Aorta (tissue), 5 donors: ENCODE measurements around the gene FBXL22. TPM values are rescaled to one million over a fixed set of nuclear protein-coding genes. Genes with fewer than 3 reads are reported as not detected.
A peak's percentile ranks its signal among the peaks of the same experiment; 100 is the strongest.

Experiments used
- ATAC-seq: fragments of 200-7000 bp; cut with Tn5 transposase; one replicate; pipeline ENCODE4 v1.9.1; 2022; ENCODE audit warnings: moderate library complexity; ENCODE audit not compliant: low FRiP score
- DNase-seq, 2 donors: peaks; one replicate each; pipeline ENCODE4 v3.0.0-alpha.2; 2020
- H3K27ac ChIP-seq, 2 donors: one replicate each; pipeline ENCODE4 v1.5.1; 2013; ENCODE audit warnings: low read length in 2 of 2, mild to moderate bottlenecking in 2 of 2, moderate library complexity in 2 of 2, control low read depth in 1 of 2, inconsistent platforms in 1 of 2, low read depth in 1 of 2
- H3K27me3 ChIP-seq, 2 donors: one replicate each; pipeline ENCODE4 v1.6.1; 2013; ENCODE audit warnings: control low read depth in 1 of 2, low read length in 1 of 2, mild to moderate bottlenecking in 1 of 2, moderate library complexity in 1 of 2; ENCODE audit not compliant: insufficient read depth in 2 of 2, control insufficient read depth in 1 of 2
- H3K36me3 ChIP-seq, 2 donors: one replicate each; pipeline ENCODE4 v1.6.1; 2013; ENCODE audit warnings: control low read depth in 1 of 2, low read length in 1 of 2, mild to moderate bottlenecking in 1 of 2; ENCODE audit not compliant: insufficient read depth in 2 of 2, control insufficient read depth in 1 of 2
- H3K4me1 ChIP-seq, 2 donors: one replicate each; pipeline ENCODE4 v1.6.1; 2013; ENCODE audit warnings: low read length in 2 of 2, control low read depth in 1 of 2, mild to moderate bottlenecking in 1 of 2, moderate library complexity in 1 of 2; ENCODE audit not compliant: insufficient read depth in 2 of 2, control insufficient read depth in 1 of 2
- H3K4me3 ChIP-seq, 2 donors: one replicate each; pipeline ENCODE4 v1.5.1; 2013; ENCODE audit warnings: low read length in 2 of 2, control low read depth in 1 of 2, mild to moderate bottlenecking in 1 of 2
- H3K9me3 ChIP-seq: one replicate; pipeline ENCODE4 v1.6.1; 2013; ENCODE audit warnings: mild to moderate bottlenecking, low read length; ENCODE audit not compliant: control insufficient read depth
- WGBS, 2 donors: extraction: QIAGEN DNeasy Blood & Tissue Kit; methylation state at CpG; one replicate each; pipeline ENCODE4 v1.1.7; 2013; 5-methylcytosine and 5-hydroxymethylcytosine counted together
- intact Hi-C, 2 donors: fragments of 100-400 bp; cut with DNase I; formaldehyde crosslinking; loops; one replicate each; pipeline versions ENCODE4 v1.14.2 to v1.15.0; 2022
- polyA plus RNA-seq, 2 donors: library from polyadenylated mRNA; stranded (reverse); fragments of 200-250 nt; gene quantifications; one replicate each; pipeline ENCODE4 v1.2.3, GENCODE V29; 2013
- total RNA-seq, 2 donors: library from RNA; stranded (reverse); fragmentation: NEBNext Ultra II Directional; extraction: Animal tissue kit (Norgen Biotek cat#: 25700); gene quantifications; one replicate each; pipeline ENCODE4 v1.2.1, GENCODE V29; 2021
- donor health status: healthy with polysubstance abuse.
- donor health status: Bipolar disorder and iron deficiency.
- donor health status: DM: no; HTN: no; CAD: no.
- donor health status: DM: no; HTN: no; CAD: no.
- donor health status: DM: yes; HTN: yes; CAD: no.

FBXL22 gene
- total and polyA plus RNA-seq, 4 donors, result 4.8 to 32.0 (median 17.5) TPM

DNA sequence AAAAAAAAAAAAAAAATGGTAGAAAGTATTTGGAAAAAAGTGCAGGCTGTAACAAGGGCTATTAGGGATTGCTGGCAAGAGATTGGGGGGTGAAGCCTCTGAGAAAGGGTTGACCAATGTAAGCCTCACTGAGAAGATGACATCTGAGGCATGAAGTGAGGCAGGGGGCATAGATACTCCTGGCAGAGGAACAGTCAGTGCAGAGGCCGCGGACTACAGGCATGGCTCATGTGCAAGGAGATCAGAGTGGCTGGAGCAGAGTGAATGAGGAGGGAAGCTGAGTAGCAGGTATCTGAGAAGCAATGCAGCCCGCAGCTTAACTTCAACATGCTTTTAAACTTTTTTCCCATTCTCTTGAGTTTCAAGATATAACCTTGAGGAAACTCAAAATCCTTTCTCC lies 5.4 kb downstream of the FBXL22 start:
- 23% methylated on average over 3 of the region's 3 CpGs for WGBS, 2 donors
- H3K36me3 ChIP-seq, result peaks cover 0 to under 1% of the 10 kb centered on the region in 2 donors
- no peaks in the 10 kb centered on the region for H3K9me3 ChIP-seq
- ATAC-seq (no peak), DNase-seq (no peak)
- H3K27me3 ChIP-seq, result no peaks in the 10 kb centered on the region
- H3K4me3 ChIP-seq, result no peak overlapping the region
- intact Hi-C loops, result no loop called here
- no peaks in the 10 kb centered on the region for H3K4me1 ChIP-seq
- H3K27ac ChIP-seq, result no peak overlapping the region

DNA sequence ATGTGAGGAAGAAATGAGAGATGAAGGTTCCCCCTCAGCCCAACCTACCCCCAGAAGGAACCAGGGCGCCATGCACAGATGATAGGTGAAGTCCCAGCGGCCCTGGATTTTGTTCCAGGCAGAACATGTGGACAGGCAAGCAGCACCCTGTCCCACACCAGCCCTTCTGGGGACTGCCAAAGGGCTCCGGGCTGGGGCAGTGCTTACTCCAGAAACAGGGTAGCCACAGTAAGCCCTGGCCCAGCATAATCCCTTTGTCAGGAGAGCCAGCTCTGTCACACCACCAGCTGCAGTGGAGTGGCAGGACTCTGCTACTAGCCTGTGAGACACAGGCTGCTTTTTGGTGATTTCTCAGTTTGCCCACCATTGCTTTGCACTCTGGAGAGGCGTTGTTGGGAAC lies 6.3 kb downstream of the FBXL22 start:
- 56 to 61% methylated on average over 4 of the region's 4 CpGs for WGBS, 2 donors
- ATAC-seq (no peak), DNase-seq (no peak)
- intact Hi-C loops, result no loop called here
- Histone ChIP-seq H3K27me3 (no peaks in the 10 kb centered on the region), H3K4me3 (no peak overlapping the region), H3K4me1 (no peaks in the 10 kb centered on the region), H3K36me3 (peaks cover 0 to 2% of the 10 kb centered on the region in 2 donors), H3K9me3 (no peaks in the 10 kb centered on the region), H3K27ac (peak overlapping the region in 1 of 2 donors; percentile 7)

DNA sequence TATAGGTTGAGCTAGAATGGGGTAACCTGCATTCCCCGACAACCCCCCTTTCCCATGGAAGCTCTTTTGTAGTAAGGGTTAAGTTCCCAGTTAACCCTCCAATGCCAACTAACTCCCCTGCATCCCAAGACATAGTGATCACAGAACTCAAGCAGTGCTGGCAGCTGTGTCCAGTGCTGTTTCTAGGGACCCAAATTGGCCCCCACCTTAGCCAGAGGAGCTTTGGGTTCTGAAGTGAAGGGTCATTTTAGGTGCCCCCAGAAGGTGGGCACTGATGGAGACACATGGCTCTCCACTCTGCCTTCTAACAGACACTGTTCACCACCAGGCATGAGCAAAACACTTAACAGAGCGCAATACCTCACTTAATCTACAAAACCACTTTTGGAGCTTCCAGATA lies 7.1 kb downstream of the FBXL22 start:
- H3K27ac ChIP-seq, result no peak overlapping the region
- peaks cover 0 to 2% of the 10 kb centered on the region in 2 donors for H3K36me3 ChIP-seq
- H3K9me3 ChIP-seq, result no peaks in the 10 kb centered on the region
- ATAC-seq (no peak), DNase-seq (no peak)
- H3K4me1 ChIP-seq, result no peaks in the 10 kb centered on the region
- no peak overlapping the region for H3K4me3 ChIP-seq
- no peaks in the 10 kb centered on the region for H3K27me3 ChIP-seq
- intact Hi-C loops, result no loop called here
- WGBS, 2 donors, result 94 to 100% methylated on average over 2 of the region's 2 CpGs

DNA sequence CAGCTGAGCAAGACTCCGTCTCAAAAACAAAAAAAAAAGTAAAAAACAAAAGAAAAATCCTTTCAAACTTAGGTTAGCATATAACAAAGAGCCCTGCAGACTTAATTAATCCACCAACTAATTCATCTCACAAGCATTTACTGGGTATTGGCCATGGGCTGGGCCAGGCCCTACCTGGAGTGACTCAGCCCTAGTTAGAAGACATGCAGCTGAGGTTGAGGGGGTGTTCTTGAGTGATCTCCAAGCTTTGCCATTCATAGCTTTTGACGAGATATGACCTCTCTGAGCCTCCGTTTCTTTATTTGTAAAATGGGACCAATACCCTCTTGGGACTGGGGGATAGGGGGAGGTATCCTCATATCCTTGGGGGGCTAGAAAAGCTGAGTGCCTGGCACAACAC lies 7.8 kb downstream of the FBXL22 start:
- H3K4me1 ChIP-seq, result no peaks in the 10 kb centered on the region
- H3K9me3 ChIP-seq, result no peaks in the 10 kb centered on the region
- no peak overlapping the region for H3K4me3 ChIP-seq
- H3K36me3 ChIP-seq, result peaks cover 0 to 2% of the 10 kb centered on the region in 2 donors
- 83 to 86% methylated on average over 3 of the region's 3 CpGs for WGBS, 2 donors
- no peaks in the 10 kb centered on the region for H3K27me3 ChIP-seq
- DNase-seq (no peak), ATAC-seq (no peak)
- intact Hi-C loops, result no loop called here
- H3K27ac ChIP-seq, result peak overlapping the region in 1 of 2 donors; percentile 3

DNA sequence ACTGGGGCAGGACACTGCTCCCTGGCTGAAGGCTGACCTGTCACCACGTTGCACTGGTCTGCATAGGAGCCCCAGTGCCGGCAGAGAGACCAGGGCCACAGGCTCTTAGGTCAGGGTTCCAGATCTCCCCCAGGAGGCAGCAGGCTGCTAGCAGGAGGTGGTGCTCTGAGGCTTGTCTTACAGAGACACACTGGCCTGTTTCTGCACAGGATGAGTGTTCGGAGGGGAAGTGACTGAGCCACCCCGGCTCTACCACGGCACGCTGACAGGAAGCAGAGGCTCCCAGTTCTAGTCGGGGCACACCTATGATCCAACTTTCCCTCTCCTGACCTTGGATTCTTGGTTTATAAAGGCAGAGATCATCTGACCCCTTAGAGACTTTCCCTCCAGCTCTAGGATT lies 8.6 kb downstream of the FBXL22 start:
- no peak overlapping the region for H3K4me3 ChIP-seq
- no peaks in the 10 kb centered on the region for H3K27me3 ChIP-seq
- intact Hi-C loops, result no loop called here
- no peaks in the 10 kb centered on the region for H3K9me3 ChIP-seq
- no peak overlapping the region for H3K27ac ChIP-seq
- ATAC-seq, result no peak
- H3K36me3 ChIP-seq, result peaks cover 0 to 2% of the 10 kb centered on the region in 2 donors
- DNase-seq, result no peak
- H3K4me1 ChIP-seq, result no peaks in the 10 kb centered on the region
- WGBS, 2 donors, result 66 to 69% methylated on average over 7 of the region's 7 CpGs

DNA sequence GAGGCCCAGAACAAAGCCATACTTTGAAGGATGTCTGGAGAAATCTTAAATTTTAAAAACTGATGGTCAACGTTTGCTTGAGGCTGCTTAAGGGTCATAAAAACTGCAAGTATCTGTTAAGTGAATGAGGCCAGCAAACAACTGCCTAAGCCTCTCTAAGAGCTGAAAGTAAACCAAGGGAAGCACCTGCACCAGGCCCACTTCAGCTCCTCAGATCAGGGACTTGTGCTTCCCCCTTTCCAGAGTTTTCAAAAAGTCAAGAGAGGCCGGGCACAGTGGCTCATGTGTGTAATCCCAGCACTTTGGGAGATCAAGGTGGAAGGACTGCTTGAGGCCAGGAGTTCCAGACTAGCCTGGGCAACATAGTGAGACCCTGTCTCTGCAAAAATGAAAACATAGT lies 9.1 kb downstream of the FBXL22 start:
- DNase-seq (no peak), ATAC-seq (no peak)
- Histone ChIP-seq H3K4me1 (no peaks in the 10 kb centered on the region), H3K27me3 (no peaks in the 10 kb centered on the region), H3K9me3 (no peaks in the 10 kb centered on the region), H3K27ac (no peak overlapping the region), H3K4me3 (no peak overlapping the region), H3K36me3 (peaks cover 0 to 2% of the 10 kb centered on the region in 2 donors)
- WGBS, 2 donors, result 48 to 54% methylated on average over 2 of the region's 2 CpGs
- intact Hi-C loops, result no loop called here

DNA sequence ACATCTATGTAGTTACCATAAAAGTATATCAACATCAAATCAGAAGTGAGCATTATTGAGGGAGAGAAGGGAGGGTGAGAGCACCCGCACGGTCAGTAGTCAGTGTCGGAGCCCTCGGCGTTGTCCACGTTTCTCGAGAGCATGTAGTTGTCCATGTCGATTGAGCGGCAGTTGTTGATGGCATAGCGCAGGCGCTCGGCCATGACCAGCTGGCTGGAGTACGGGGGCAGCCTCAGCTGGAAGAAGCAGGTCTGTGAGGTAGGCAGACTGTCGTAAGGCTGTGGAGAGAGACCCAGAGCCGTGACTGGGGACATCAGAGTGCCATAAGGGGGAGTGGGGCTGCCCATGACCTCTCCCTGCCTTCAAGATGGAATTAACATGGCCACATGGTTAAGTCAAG lies 11.8 kb downstream of the FBXL22 start:
- 92% methylated on average over 15 of the region's 15 CpGs for WGBS, 2 donors
- H3K36me3 ChIP-seq, result peaks cover 0 to 5% of the 10 kb centered on the region in 2 donors
- H3K4me1 ChIP-seq, result no peaks in the 10 kb centered on the region
- H3K9me3 ChIP-seq, result no peaks in the 10 kb centered on the region
- DNase-seq, result no peak
- H3K4me3 ChIP-seq, result no peak overlapping the region
- no peaks in the 10 kb centered on the region for H3K27me3 ChIP-seq
- no peak overlapping the region for H3K27ac ChIP-seq
- intact Hi-C loops, result no loop called here
- ATAC-seq, result no peak

DNA sequence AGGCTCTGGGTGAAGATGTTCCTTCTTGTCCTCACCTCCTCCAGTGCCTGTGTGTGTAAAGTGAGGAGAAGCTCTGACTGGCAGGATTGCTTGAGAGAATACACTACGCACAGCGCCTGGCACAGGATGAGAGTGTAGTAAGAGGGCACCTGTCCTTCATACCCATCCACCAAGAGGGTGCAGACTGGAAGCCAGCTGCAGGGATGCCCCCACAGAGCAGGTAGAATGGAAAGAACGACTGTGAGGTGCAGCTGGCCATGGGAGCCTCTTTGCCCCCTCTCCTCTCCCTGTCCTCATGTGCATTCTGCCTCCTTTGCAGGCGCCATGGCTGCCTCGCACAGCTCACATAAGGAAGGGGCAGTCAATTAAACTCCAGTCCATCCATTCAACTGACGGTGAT lies 12.3 kb downstream of the FBXL22 start:
- H3K27me3 ChIP-seq, result no peaks in the 10 kb centered on the region
- 87 to 92% methylated on average over 6 of the region's 6 CpGs for WGBS, 2 donors
- ATAC-seq, result no peak
- no peak for DNase-seq
- H3K36me3 ChIP-seq, result peaks cover 0 to 5% of the 10 kb centered on the region in 2 donors
- no peaks in the 10 kb centered on the region for H3K9me3 ChIP-seq
- no peak overlapping the region for H3K27ac ChIP-seq
- no peak overlapping the region for H3K4me3 ChIP-seq
- intact Hi-C loops, result no loop called here
- H3K4me1 ChIP-seq, result no peaks in the 10 kb centered on the region

DNA sequence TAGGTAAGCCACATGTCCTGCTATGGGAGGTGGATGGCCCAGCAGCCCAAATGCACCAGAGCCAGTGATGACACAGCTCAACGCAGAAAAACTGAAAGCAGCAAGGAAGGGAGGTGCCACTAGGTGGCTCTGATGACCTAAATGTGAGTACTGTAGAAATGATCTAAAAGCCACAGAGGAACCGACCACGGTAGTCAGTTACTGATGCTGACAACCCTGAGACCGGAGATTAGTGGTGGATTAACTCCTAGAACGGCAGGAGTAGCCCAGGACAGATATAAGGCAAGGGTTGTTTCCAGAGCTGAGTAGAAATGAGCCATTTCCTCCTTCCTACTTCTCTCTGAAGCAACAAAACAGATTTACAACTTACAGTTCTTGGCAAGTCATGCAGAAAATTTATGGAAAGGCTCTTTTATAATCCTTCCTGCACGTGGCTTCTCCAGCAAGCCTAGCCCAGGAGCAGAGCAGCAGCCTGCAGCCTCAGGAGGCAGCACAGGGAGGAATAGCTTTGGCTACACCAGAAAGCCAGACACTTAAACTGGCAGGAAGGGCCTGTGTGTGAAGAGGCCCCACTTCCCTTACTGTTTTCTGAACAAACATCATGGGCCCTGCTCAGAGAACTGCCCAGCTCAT lies 13.1 kb downstream of the FBXL22 start:
- peaks cover 0 to 8% of the 10 kb centered on the region in 2 donors for H3K36me3 ChIP-seq
- 0 to 1% methylated on average over 6 of the region's 6 CpGs for WGBS, 2 donors
- intact Hi-C loops, result loop anchor here in 1 of 2 donors (5.0 kb wide), 1 partner anchor 457 kb away; no protein-coding TSS in a partner anchor
- DNase-seq (peak; percentile 78 to 81), ATAC-seq (peak; percentile 82)
- no peak overlapping the region for H3K4me3 ChIP-seq
- no peaks in the 10 kb centered on the region for H3K27me3 ChIP-seq
- no peaks in the 10 kb centered on the region for H3K9me3 ChIP-seq
- H3K4me1 ChIP-seq, result no peaks in the 10 kb centered on the region
- H3K27ac ChIP-seq, result peak overlapping the region; percentile 9 to 31
